SK-N-MC (cell line): ENCODE measurements around the gene LEO1.
"Not testable (repeated sequence)": the region's sequence is repeated elsewhere in the genome, so short reads cannot be mapped to it uniquely, and the experiment has no call there.

Source experiments
- DNase-seq: peaks from one replicate; pipeline ENCODE4 v3.0.0-alpha.2; 2011; ENCODE audit warnings: low read depth, low spot score
- H3K27ac ChIP-seq: fragments of 200-600 bp; sonication (generic); 2 replicates; pipeline ENCODE4 v1.5.1; 2016; ENCODE audit warnings: mixed run types
- H3K36me3 ChIP-seq: fragments of 200-600 bp; sonication (generic); 2 replicates; pipeline ENCODE4 v1.6.1; 2017; ENCODE audit warnings: antibody characterized with exemption, low read length, mixed read lengths; ENCODE audit not compliant: insufficient read depth
- H3K4me3 ChIP-seq: fragments of 200-600 bp; sonication (generic); 2 replicates; pipeline ENCODE4 v1.5.1; 2016
- H3K9ac ChIP-seq: fragments of 200-600 bp; sonication (generic); 2 replicates; pipeline ENCODE4 v1.8.0; 2017; ENCODE audit warnings: mixed run types, mixed read lengths; ENCODE audit not compliant: insufficient read length
- H3K9me3 ChIP-seq: fragments of 200-600 bp; sonication (generic); 2 replicates; pipeline ENCODE4 v1.6.1; 2017; ENCODE audit warnings: low read depth, mild to moderate bottlenecking, antibody characterized with exemption, low read length, moderate library complexity, mixed read lengths
- EZH2 ChIP-seq: fragments of 200-600 bp; sonication (generic); IDR thresholded peaks from one replicate; pipeline ENCODE4 v1.6.1; 2017; ENCODE audit warnings: antibody characterized with exemption
- FOXP2 ChIP-seq: optimal IDR thresholded peaks from 2 replicates; pipeline ENCODE3; 2011; ENCODE audit warnings: mild to moderate bottlenecking, moderate library complexity; ENCODE audit not compliant: insufficient read depth; ENCODE audit errors: extremely low read length, control extremely low read depth
- POLR2AphosphoS5 ChIP-seq: IDR thresholded peaks from 2 replicates; pipeline ENCODE4 v1.6.1; 2012; ENCODE audit warnings: mild to moderate bottlenecking, low read depth, low read length, borderline replicate concordance

The LEO1 gene

DNA sequence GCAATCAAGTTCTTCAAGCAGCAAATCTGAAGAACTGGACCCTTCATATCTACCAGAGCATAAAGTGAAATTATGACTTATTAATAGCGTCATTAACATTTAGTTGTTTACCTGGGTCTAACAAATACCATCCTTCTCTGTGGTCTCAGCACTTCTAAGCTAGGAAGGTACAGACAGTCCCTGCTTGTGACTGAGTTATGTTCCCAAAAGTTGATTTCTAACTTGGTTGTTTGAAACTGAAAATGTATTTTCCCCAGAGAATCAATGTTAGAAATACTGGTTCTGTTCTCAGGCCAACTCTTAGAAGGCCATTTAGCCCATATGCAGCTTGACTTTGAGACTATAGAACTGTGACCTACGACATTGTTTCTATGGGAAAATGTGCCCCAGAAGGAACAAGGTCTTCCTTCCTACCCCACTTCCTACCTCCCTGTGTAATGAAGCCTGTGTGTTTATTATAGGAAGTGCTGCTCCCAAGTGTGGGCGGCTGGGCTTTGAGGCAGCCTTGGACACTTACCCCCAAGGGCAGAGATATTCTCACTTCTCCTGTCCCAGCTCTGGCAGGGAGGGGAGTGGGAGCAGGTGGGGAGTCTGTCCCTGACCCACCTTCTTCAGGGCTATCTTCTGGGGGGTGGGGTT lies 35.2 kb upstream of the LEO1 start:
- no peak for DNase-seq
- Histone ChIP-seq H3K27ac (no peak overlapping the region), H3K36me3 (no peaks in the 10 kb centered on the region), H3K9me3 (no peaks in the 10 kb centered on the region), H3K9ac (no peak overlapping the region), H3K4me3 (no peak overlapping the region)
- TF ChIP-seq EZH2 (no peak), POLR2AphosphoS5 (no peak), FOXP2 (no peak)

DNA sequence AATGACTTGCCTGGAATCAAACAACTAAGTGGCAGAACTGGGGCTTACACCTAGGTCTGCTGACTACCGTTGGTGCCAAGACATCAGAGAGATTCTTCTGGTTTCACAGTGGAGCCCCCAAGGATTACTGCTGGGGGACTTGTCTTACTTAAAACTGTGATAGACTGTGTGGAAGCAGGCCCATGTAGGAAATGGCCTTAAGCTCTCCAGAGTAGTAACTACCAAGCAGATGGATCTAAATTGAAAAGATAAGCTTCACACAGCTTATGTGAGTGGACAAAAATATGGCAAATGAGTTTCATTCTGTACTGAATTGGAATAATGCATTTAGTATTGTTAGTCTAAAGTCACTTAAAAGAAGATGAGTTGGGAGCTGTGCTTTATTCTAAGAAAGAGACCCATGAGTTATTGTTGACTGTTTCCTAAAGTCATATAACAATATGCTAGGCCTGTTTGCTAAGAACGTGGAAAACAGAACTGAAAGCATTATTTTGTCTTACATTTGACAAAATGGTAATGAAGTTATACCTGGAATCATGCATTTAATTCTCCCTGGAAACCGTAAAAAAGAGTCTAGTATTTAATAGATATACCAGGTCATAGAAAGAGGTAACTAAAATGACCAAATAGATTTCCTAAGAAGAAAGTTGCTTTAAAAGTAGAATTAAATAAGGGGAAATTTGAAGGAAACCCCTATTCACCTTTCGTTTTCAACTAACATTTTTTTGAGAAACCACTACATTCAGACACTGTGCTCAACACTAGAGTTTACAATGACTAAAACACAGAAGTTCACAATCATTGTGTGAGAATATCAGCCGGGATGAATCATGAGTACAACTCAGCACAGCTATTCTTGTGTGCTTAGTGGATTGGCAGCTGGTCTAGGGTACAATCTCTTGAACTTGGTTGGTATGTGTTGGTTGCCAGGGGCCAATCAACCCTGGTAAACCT lies 34.4 kb upstream of the LEO1 start:
- DNase-seq, result no peak
- no peak for TF ChIP-seq EZH2
- TF ChIP-seq POLR2AphosphoS5, result no peak
- no peak for TF ChIP-seq FOXP2
- H3K36me3 ChIP-seq, result no peaks in the 10 kb centered on the region
- H3K9ac ChIP-seq, result no peak overlapping the region
- no peaks in the 10 kb centered on the region for H3K9me3 ChIP-seq
- no peak overlapping the region for H3K4me3 ChIP-seq
- no peak overlapping the region for H3K27ac ChIP-seq

DNA sequence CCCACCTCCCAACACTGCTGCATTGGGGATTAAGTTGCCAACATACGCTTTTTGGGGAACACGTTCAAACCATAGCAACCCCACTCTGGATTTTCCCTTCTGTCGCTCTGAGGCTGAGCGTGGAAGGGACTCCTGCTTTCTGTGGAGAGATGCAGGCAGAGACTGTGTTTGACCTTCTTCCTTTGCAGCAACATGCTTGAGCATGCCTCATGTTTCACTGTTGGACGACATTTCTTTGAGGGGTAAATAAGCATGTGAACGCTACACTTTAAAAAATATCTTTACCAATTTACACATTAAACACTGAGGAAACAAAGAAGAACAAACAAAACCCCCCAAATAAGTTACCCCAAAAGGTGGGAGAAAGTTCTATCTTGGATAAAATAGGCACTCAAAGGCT lies 33.2 kb upstream of the LEO1 start:
- no peak overlapping the region for H3K27ac ChIP-seq
- H3K9ac ChIP-seq, result no peak overlapping the region
- no peaks in the 10 kb centered on the region for H3K9me3 ChIP-seq
- no peaks in the 10 kb centered on the region for H3K36me3 ChIP-seq
- no peak overlapping the region for H3K4me3 ChIP-seq
- DNase-seq, result no peak
- no peak for TF ChIP-seq EZH2
- TF ChIP-seq FOXP2, result no peak
- no peak for TF ChIP-seq POLR2AphosphoS5

DNA sequence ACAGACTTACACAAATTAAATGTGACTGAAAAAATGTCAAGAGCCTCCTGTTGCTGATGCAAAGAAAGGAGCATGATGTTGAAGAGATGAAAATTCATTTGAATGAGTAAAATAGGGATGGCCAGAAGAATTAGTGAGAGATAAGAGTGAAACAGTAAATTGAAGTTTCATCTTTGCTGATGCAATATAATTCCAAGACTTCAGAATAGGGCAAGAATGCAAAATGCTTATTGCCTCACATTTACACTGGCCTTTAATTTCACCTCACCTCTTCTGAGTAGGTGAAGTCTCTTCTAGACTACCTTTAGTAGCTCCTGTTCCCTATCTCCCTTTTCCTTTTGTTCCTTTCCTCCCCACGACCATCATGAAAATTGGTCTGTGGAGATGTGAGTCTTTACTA lies 32.1 kb upstream of the LEO1 start:
- no peak for DNase-seq
- TF ChIP-seq EZH2 (no peak), FOXP2 (no peak), POLR2AphosphoS5 (no peak)
- Histone ChIP-seq H3K27ac (no peak overlapping the region), H3K4me3 (no peak overlapping the region), H3K9ac (no peak overlapping the region), H3K36me3 (no peaks in the 10 kb centered on the region), H3K9me3 (no peaks in the 10 kb centered on the region)

DNA sequence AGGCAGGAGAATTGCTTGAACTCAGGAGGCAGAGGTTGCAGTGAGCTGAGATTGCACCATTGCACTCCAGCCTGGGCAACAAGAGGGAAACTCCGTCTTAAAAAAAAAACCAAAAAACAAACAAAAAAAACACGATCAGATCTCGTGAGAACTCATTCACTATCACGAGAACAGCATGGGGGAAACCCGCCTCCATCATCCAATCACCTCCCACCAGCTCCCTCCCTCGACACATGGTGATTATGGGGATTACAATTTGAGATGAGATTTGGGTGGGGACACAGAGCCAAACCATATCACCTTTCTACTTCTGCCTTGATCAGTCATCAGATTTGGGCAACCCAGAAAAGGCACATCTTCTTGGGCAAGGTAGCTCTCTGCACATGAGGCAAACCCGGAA lies 31.5 kb upstream of the LEO1 start:
- H3K4me3 ChIP-seq, DNase-seq, H3K27ac ChIP-seq, H3K36me3 ChIP-seq, H3K9me3 ChIP-seq, H3K9ac ChIP-seq: not testable (repeated sequence)

DNA sequence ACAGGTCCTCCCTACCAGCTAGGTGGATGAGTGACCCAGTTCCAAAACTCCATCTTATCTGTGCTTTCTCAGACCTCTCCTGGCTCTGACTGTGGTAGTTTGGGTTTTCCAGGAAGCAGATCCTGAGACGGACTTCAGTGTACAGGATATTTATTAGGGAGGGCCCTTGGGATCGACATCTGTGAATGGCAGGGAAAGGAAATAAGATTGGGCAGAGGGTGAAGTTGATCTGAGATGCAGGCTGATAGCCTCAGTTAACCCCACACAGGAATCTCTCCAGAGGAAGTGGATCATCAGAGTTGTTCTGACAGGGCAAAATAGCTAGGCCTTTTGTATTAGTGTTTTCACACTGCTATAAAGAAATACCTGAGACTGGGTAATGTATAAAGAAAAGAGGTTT lies 30.8 kb upstream of the LEO1 start:
- H3K4me3 ChIP-seq, result no peak overlapping the region
- H3K27ac ChIP-seq, result no peak overlapping the region

DNA sequence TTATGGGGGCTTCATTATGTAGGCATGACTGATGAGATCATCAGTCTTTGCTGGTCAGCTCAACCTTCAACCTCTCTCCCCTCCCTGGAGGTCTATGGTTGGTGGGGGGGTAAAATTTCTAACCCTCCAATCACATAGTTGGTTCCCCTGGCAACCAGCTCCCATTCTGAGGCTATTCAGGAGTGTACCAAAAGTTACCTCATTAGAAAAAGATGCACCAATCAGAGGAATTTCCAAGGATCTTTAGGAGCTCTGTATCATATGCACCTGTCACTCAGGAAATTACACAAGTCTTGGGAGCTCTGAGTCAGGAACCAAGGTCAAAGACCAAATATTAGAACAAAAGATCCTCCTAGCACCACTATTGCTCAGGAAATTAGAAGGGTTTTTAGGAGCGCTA lies 21.4 kb upstream of the LEO1 start:
- Histone ChIP-seq H3K9ac (no peak overlapping the region), H3K36me3 (no peaks in the 10 kb centered on the region), H3K9me3 (no peaks in the 10 kb centered on the region), H3K27ac (no peak overlapping the region), H3K4me3 (no peak overlapping the region)
- no peak for DNase-seq
- no peak for TF ChIP-seq EZH2
- no peak for TF ChIP-seq FOXP2
- TF ChIP-seq POLR2AphosphoS5, result no peak

More for the DNA sequence above, 30.8 kb upstream of the LEO1 start:
- no peak for DNase-seq
- no peak for TF ChIP-seq FOXP2
- TF ChIP-seq EZH2, result no peak
- TF ChIP-seq POLR2AphosphoS5, result no peak
- Histone ChIP-seq H3K9ac (no peak overlapping the region), H3K36me3 (no peaks in the 10 kb centered on the region), H3K9me3 (no peaks in the 10 kb centered on the region)

DNA sequence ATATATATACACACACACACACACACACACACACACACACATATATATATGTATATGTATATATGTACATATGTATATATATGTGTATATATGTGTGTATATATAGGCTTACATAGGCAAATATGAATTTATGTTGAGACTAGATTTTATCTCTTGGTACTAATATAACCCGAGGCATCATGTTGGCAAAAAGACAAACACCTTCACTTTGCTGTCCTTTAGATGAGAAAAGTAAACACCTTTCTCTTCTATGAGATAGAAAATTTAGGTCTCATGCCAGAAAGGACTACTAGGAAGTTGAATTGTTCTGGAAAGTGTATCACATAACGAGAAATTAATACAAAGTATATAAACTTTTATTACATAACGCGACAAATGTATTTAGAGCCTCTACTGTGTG lies 19.6 kb upstream of the LEO1 start:
- H3K9ac ChIP-seq, result no peak overlapping the region
- no peaks in the 10 kb centered on the region for H3K36me3 ChIP-seq
- no peaks in the 10 kb centered on the region for H3K9me3 ChIP-seq
- no peak for TF ChIP-seq POLR2AphosphoS5
- TF ChIP-seq FOXP2, result no peak
- no peak for TF ChIP-seq EZH2
- no peak overlapping the region for H3K4me3 ChIP-seq
- DNase-seq, result no peak
- H3K27ac ChIP-seq, result no peak overlapping the region
